Activated T-cell treated with anti-CD3 and anti-CD28 coated beads, Interleukin-2, amount 50 U/mL, for 4 hours (primary cell): ENCODE results near the gene NUDCD2. TPM values are rescaled to one million over a fixed set of nuclear protein-coding genes. Genes with fewer than 3 reads are reported as not detected.

ENCODE experiments used
- ATAC-seq, 2 donors: fragments of 200-7000 bp; cut with Tn5 transposase; one replicate each; pipeline ENCODE4 v1.10.0; 2021
- DNase-seq: peaks from one replicate; pipeline ENCODE4 v3.0.0-alpha.2; 2020
- H3K27me3 Mint-ChIP-seq: one replicate; pipeline ENCODE4 v1.8.0; 2021; ENCODE audit warnings: low read depth, mixed read lengths
- H3K36me3 Mint-ChIP-seq: one replicate; pipeline ENCODE4 v1.8.0; 2022; ENCODE audit warnings: mixed read lengths; ENCODE audit not compliant: insufficient read depth
- H3K4me1 Mint-ChIP-seq: one replicate; pipeline ENCODE4 v1.8.0; 2021; ENCODE audit warnings: low read depth, mixed read lengths
- H3K4me3 Mint-ChIP-seq: one replicate; pipeline ENCODE4 v1.8.0; 2021; ENCODE audit warnings: mild to moderate bottlenecking, moderate library complexity, mixed read lengths
- H3K9me3 Mint-ChIP-seq: one replicate; pipeline ENCODE4 v1.8.0; 2021; ENCODE audit warnings: mixed read lengths
- total RNA-seq, 3 donors: library from RNA; stranded (reverse); gene quantifications; one replicate each; pipeline ENCODE4 v1.2.1, GENCODE V29; 2021

NUDCD2 gene, protein sequence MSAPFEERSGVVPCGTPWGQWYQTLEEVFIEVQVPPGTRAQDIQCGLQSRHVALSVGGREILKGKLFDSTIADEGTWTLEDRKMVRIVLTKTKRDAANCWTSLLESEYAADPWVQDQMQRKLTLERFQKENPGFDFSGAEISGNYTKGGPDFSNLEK
- total RNA-seq, result 10 to 100 TPM; 41.5 to 51.5 (median 41.9) TPM

DNA sequence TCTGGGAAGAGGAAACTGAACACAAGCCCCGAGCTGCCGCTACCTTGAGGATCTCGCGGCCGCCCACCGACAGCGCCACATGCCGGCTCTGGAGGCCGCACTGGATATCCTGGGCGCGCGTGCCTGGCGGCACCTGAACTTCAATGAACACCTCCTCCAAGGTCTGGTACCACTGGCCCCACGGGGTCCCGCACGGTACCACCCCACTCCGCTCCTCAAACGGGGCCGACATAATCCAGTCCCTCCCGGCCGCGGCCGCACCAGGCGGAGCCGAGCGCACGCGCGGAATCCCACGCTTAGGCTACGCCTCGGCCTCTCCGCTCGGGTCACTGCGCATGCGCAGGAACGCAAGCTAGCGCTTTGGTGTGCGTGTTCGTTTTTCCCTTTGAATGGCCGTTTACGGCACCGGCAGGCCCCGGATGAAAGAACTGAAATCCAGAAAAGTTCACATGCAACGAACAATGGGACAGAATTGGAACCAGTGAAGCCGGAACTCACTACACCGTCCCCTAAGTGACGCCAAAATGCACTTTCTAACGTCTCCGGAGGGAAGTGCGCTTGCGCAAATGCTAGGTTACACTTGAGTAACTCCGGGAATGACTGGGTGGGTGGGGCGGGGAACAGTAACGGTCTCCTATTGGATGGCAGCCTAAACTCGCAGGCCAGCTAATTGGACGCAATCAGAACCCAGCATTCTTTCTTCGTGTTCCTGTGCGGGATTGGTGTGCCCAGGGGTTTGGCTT, at the start of gene NUDCD2:
Gene NUDCD2 (minus strand): TSS at position 284 of the 743 bp plus-strand sequence. CDS start 52 bp downstream, at position 232.
- DNase-seq (peak; percentile 93), ATAC-seq (peak; percentile 85 to 87)
- Mint-ChIP-seq H3K9me3 (no peaks in the 10 kb centered on the region), H3K27me3 (no peaks in the 10 kb centered on the region), H3K4me3 (peak within 1 kb of the TSS; percentile 98), H3K4me1 (peaks cover 31% of the 10 kb centered on the region), H3K36me3 (peaks cover 11% of the 10 kb centered on the region)

DNA sequence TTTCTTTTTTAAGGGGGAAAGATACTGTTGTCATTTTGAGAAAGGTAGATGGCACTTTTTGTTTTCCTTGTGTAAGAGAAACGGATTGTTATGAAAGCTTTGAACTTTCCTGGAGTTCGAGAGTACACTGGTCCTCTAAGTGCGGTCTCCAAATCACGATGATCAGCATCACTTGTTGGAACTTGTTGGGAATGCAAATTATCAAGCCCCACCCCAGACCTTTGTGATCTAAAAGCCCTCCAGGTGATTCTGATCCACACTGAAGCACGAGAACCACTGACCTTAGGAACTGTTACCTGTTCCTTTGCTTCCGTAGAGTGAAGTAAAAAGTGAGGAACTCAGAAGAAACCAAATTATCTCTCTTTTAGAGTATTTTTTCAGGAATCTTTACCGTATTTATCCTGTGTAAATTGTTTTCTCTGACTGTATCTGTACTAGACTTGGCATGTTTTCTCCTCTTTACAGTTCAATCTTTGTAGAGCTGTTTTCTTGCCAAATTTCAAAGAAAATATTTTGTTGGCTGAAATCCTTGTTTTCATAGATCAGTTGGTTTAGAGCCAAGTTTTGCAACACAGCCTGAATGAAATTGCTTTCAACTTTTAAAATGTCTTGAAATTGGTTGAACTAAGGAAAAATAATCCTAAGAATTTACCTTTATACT, 49.5 kb upstream of the NUDCD2 start:
- no peaks in the 10 kb centered on the region for H3K27me3 Mint-ChIP-seq
- H3K4me1 Mint-ChIP-seq, result peaks cover 59% of the 10 kb centered on the region
- no peak for DNase-seq
- ATAC-seq, result no peak
- H3K4me3 Mint-ChIP-seq, result peak overlapping the region; percentile 90
- no peaks in the 10 kb centered on the region for H3K9me3 Mint-ChIP-seq
- peaks cover 13% of the 10 kb centered on the region for H3K36me3 Mint-ChIP-seq

DNA sequence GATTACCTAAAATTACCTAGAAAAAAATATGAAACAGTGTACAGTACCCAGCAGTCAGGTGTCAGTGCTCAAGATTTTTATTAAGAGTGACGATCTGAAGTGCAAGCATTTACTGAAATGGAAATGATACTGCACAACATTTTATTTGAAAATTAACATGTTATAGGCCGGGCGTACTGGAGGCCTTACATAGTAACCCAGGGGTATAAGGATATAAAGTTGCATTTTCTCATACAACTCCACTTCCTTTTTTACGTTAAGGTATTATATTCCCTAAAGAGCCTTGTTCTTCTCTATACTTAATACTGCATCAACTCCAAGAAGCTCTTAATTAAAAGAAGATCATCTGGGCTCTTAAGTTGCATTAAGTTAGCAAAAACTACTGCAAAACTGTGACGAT, 48.9 kb upstream of the NUDCD2 start:
- H3K9me3 Mint-ChIP-seq, result no peaks in the 10 kb centered on the region
- H3K4me1 Mint-ChIP-seq, result peaks cover 65% of the 10 kb centered on the region
- DNase-seq, result no peak
- ATAC-seq, result no peak
- peaks cover 13% of the 10 kb centered on the region for H3K36me3 Mint-ChIP-seq
- no peaks in the 10 kb centered on the region for H3K27me3 Mint-ChIP-seq
- peak overlapping the region; percentile 90 for H3K4me3 Mint-ChIP-seq

DNA sequence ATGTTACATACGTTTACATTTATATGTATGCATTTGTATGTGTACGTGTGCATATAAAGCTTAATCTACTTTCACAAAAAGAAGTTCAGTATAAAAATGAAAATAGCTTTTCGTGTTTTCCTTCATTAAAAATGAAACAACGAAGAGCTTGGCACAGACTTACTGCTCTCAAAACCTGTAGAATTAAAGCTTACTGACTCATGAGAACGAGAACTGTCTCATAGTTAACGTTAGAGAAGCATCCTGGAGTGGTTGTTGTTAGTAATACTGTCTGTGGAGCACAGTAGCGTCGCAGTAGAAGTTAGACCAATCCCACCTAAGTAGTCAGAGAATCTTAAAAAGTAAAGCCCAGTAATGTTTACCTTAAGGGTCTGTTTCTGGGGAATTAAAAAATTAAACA, 46.8 kb upstream of the NUDCD2 start:
- DNase-seq (no peak), ATAC-seq (peak; percentile 38 to 46)
- Mint-ChIP-seq H3K27me3 (no peaks in the 10 kb centered on the region), H3K9me3 (no peaks in the 10 kb centered on the region), H3K4me3 (peak overlapping the region; percentile 90), H3K4me1 (peaks cover 58% of the 10 kb centered on the region), H3K36me3 (peaks cover 2% of the 10 kb centered on the region)

- Mint-ChIP-seq H3K4me3 (peak overlapping the region; percentile 90), H3K36me3 (peaks cover 2% of the 10 kb centered on the region), H3K4me1 (peaks cover 57% of the 10 kb centered on the region)
Measured at GRCh38 chr5:163506095-163506457, 46.2 kb upstream of the NUDCD2 start.

GRCh38 chr5:163505368-163506094, 45.6 kb upstream of the NUDCD2 start, which contains the start of gene MAT2B:
TSS of gene MAT2B (plus strand) at chr5:163505619. CDS start at chr5:163505687, 68 bp downstream.
- Mint-ChIP-seq H3K9me3 (no peaks in the 10 kb centered on the region), H3K4me3 (peak within 1 kb of the TSS; percentile 90), H3K4me1 (peaks cover 52% of the 10 kb centered on the region), H3K36me3 (peaks cover 2% of the 10 kb centered on the region), H3K27me3 (no peaks in the 10 kb centered on the region)
- peak; percentile 82 to 84 for ATAC-seq
- DNase-seq, result peak; percentile 93

More at GRCh38 chr5:163506095-163506457, 46.2 kb upstream of the NUDCD2 start:
- H3K9me3 Mint-ChIP-seq, result no peaks in the 10 kb centered on the region
- DNase-seq, result no peak
- peak; percentile 53 to 55 for ATAC-seq
- H3K27me3 Mint-ChIP-seq, result no peaks in the 10 kb centered on the region

GRCh38 chr5:163505049-163505367, 45.1 kb upstream of the NUDCD2 start:
- Mint-ChIP-seq H3K4me1 (peaks cover 47% of the 10 kb centered on the region), H3K36me3 (peaks cover 2% of the 10 kb centered on the region), H3K27me3 (no peaks in the 10 kb centered on the region), H3K9me3 (no peaks in the 10 kb centered on the region), H3K4me3 (peak overlapping the region; percentile 90)
- DNase-seq (no peak), ATAC-seq (peak; percentile 0 to 1)

GRCh38 chr5:163504079-163504931, 44.4 kb upstream of the NUDCD2 start:
- Mint-ChIP-seq H3K9me3 (no peaks in the 10 kb centered on the region), H3K4me3 (peak overlapping the region; percentile 90), H3K36me3 (peaks cover 2% of the 10 kb centered on the region), H3K27me3 (no peaks in the 10 kb centered on the region), H3K4me1 (peaks cover 42% of the 10 kb centered on the region)
- DNase-seq, result peak; percentile 18
- ATAC-seq, result peak; percentile 3 to 11

DNA sequence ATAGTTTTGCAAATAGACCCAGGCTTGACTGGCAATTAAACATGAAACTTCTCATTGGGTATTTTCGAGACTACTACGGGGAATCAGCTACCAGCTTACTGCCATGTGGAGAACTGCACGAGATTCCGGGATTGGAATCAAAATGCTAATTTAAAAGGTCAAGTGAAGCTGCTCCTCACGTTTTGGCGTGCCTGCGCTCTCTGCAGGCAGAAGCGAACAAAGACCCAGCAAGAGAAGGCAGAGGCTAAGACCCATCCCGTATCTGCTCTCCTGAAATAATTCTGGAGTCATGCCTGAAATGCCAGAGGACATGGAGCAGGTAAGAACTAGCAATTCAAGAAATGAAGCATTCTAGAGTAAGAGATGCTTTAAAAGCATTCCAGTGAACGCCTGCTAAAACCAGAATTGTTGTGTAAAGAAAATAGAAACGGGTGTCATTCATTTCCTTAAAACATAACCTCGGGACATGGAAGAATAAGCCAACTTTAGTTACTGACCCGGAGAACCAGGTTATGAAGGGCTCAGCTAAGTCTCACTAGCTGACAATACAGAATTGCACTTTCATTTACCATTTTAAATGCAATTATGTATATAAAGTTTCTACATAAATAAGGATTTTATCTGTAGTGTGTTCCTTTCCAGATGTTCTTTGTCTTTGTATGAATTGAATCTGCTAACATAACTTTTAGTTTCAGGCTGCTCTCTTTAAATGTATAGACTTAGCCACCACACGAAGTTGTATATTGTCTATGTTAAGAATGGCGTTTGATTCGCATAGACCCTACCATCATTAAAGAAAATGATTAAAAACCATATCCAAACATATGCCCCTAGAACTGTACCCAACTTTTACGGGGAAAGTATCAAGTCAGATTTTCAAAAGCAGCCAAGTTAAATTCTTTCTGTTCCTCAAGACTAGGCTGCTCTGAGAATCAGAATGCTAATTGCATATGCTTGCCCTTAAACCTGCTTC, 43.5 kb upstream of the NUDCD2 start:
- Mint-ChIP-seq H3K27me3 (no peaks in the 10 kb centered on the region), H3K4me3 (peak overlapping the region; percentile 90), H3K36me3 (no peaks in the 10 kb centered on the region), H3K9me3 (no peaks in the 10 kb centered on the region), H3K4me1 (peaks cover 33% of the 10 kb centered on the region)
- ATAC-seq, result no peak
- DNase-seq, result peak; percentile 20

DNA sequence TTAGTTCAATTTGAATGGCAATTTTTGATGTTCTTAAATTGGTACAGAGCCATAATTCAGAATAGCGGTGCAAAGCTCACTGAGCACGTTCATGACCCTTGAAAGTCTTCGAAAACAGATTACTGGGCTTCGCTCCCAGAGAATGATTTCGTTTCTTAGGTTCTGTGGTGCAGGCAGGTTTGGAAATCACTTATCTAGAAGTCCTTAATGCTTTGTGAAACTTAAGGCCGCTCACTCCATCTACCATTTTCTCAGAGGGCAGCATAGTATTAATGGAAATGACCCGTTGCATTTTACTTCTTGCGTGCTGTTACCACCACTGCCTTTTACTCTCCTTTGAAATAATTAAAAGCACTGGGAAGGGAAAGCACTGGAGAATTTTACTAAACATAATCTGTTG, 42.6 kb upstream of the NUDCD2 start:
- Mint-ChIP-seq H3K36me3 (no peaks in the 10 kb centered on the region), H3K27me3 (no peaks in the 10 kb centered on the region), H3K4me3 (peak overlapping the region; percentile 90), H3K4me1 (peaks cover 25% of the 10 kb centered on the region), H3K9me3 (no peaks in the 10 kb centered on the region)
- DNase-seq, result no peak
- no peak for ATAC-seq

DNA sequence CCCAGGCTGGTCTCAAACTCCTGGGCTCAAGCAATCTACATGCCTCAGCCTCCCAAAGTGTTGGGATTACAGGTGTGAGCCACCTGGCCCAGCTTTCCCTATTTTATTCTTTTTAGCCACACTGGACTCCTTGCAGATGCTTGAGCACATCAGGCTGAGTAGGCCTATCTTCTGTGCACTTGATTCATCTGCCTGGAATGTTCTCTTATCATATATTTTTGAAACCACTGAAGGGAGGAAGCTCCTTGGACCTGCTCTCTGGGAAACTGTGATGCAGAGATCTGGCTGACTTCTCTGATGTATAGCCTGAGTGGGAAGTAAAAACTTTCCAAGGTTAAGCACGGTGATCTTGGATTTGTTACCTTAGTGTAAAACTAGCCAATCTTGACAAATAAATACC, 39.0 kb upstream of the NUDCD2 start:
- H3K4me3 Mint-ChIP-seq, result no peak overlapping the region
- H3K36me3 Mint-ChIP-seq, result no peaks in the 10 kb centered on the region
- H3K4me1 Mint-ChIP-seq, result peaks cover 12% of the 10 kb centered on the region
- H3K9me3 Mint-ChIP-seq, result no peaks in the 10 kb centered on the region
- no peaks in the 10 kb centered on the region for H3K27me3 Mint-ChIP-seq
- ATAC-seq, result no peak
- DNase-seq, result no peak

- Mint-ChIP-seq H3K36me3 (no peaks in the 10 kb centered on the region), H3K4me3 (no peak overlapping the region), H3K4me1 (no peaks in the 10 kb centered on the region), H3K9me3 (no peaks in the 10 kb centered on the region), H3K27me3 (no peaks in the 10 kb centered on the region)
- ATAC-seq (no peak), DNase-seq (no peak)
Measured at GRCh38 chr5:163497315-163497714, 37.4 kb upstream of the NUDCD2 start.

DNA sequence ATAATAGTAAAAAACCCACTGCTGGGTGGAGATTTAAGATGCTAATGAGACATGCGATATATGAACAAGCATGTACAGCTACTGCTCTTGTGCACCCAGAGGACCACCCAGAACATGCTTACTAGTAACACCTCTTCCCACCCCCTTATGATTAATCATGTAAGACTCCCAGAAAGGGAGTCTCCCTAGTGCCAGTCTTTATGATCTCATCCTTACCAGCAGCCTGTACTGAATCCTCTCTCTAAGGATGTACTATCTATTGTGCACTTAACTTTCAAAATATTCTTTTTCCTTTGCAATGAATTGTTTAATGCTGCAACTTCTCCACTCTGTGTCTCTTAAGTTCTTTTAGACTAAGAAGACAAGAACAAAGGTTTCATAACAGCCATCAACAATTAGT, 36.4 kb upstream of the NUDCD2 start:
- ATAC-seq (no peak), DNase-seq (no peak)
- Mint-ChIP-seq H3K4me3 (no peak overlapping the region), H3K9me3 (no peaks in the 10 kb centered on the region), H3K27me3 (no peaks in the 10 kb centered on the region), H3K4me1 (no peaks in the 10 kb centered on the region), H3K36me3 (no peaks in the 10 kb centered on the region)
